ENCODE measurements around the gene DKK2.

GRCh38 chr4:107065201-107065600 lies 29.1 kb upstream of the DKK2 start:
- TF ChIP-seq CTCF (IDR thresholded peaks at IDR 0.05; ENCODE audit: low read depth, low read length) (no peak), MAX (IDR thresholded peaks at IDR 0.05; ENCODE audit: low read depth, low read length) (no peak), POLR2A (IDR thresholded peaks at IDR 0.05; ENCODE audit: extremely low read depth, insufficient read length) (no peak), MYC (IDR thresholded peaks at IDR 0.05; ENCODE audit: low read depth, low read length) (no peak)
